ENCODE data around the gene DICER1.

DICER1 gene

DNA sequence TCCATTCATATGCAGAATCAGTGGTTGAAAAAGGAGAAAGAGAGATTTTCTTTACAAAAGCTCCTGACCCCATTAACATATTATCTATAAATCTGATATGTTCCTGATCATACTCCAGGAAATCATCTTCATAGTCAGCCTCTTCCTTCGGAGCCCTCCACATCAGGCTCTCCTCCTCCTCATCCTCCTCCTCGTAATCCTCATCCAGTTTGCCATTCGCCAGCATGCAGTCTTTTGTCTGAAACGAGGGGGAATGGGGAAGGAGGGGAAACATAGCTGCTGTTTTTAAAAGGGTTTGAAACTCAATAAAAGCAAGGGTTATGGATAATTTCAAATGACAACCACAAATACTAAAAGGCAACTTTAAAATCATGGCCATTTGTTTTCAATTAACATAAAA lies 60.9 kb downstream of the DICER1 start:
- no peak overlapping the region for H3K4me3 ChIP-seq (replicated peaks; ENCODE audit: low read depth, low read length)
- TF ChIP-seq, protein P1, sequence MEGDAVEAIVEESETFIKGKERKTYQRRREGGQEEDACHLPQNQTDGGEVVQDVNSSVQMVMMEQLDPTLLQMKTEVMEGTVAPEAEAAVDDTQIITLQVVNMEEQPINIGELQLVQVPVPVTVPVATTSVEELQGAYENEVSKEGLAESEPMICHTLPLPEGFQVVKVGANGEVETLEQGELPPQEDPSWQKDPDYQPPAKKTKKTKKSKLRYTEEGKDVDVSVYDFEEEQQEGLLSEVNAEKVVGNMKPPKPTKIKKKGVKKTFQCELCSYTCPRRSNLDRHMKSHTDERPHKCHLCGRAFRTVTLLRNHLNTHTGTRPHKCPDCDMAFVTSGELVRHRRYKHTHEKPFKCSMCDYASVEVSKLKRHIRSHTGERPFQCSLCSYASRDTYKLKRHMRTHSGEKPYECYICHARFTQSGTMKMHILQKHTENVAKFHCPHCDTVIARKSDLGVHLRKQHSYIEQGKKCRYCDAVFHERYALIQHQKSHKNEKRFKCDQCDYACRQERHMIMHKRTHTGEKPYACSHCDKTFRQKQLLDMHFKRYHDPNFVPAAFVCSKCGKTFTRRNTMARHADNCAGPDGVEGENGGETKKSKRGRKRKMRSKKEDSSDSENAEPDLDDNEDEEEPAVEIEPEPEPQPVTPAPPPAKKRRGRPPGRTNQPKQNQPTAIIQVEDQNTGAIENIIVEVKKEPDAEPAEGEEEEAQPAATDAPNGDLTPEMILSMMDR (IDR thresholded peaks at IDR 0.05; ENCODE audit: low read depth, low read length, missing control alignments) = no peak
- DNase-seq (ENCODE audit: extremely low read depth, low read depth) = no peak

- no peak overlapping the region for H3K4me3 ChIP-seq (replicated peaks; ENCODE audit: low read depth, low read length)
- TF ChIP-seq, protein P1 (IDR thresholded peaks at IDR 0.05; ENCODE audit: low read depth, low read length, missing control alignments) = no peak
- DNase-seq (ENCODE audit: extremely low read depth, low read depth) = no peak
Measured at GRCh38 chr14:95095996-95096395, 61.3 kb downstream of the DICER1 start.

DNA sequence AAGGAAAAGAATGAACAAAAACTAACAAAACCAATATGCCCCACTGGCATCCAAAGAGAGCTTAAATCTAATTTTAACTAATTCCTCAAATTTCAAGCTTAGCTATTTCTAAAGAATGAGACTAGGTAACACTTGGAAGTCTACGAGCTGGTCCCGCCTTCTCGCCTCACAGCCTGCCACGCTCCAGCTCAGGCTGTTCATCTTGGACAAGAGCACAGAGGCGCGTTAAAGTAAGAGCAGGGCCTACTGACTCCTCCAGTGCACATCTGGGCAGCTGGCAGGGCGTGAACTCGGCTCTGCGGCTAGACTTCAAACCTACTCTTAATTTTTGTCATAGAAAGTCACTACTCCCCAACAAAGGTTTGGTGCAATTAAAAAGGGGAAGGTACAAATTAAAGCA lies 64.6 kb downstream of the DICER1 start:
- TF ChIP-seq, protein P1 (IDR thresholded peaks at IDR 0.05; ENCODE audit: low read depth, low read length, missing control alignments) = no peak
- DNase-seq (ENCODE audit: extremely low read depth, low read depth) = no peak
- no peak overlapping the region for H3K4me3 ChIP-seq (replicated peaks; ENCODE audit: low read depth, low read length)

DNA sequence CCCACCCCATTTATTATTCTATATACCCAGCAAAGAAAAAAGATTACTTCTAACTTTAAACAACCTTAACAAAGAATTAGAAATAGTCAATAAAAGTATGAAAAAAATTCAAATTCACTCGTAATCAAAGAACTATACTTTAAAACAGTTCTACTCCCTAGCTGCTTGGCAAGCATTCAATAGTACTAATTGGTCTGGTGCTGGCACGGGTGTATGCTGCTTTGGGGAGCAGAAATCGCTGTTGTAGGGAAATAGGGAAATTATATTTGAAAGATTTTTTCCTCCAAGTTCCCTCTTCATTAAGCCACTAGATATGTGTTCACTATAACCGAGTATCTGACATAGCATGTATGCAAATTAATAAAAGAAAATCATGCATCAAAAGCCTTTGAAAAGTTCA lies 65.7 kb downstream of the DICER1 start:
- no peak for DNase-seq (ENCODE audit: extremely low read depth, low read depth)
- H3K4me3 ChIP-seq (replicated peaks; ENCODE audit: low read depth, low read length) = no peak overlapping the region
- TF ChIP-seq, protein P1 (IDR thresholded peaks at IDR 0.05; ENCODE audit: low read depth, low read length, missing control alignments) = no peak

DNA sequence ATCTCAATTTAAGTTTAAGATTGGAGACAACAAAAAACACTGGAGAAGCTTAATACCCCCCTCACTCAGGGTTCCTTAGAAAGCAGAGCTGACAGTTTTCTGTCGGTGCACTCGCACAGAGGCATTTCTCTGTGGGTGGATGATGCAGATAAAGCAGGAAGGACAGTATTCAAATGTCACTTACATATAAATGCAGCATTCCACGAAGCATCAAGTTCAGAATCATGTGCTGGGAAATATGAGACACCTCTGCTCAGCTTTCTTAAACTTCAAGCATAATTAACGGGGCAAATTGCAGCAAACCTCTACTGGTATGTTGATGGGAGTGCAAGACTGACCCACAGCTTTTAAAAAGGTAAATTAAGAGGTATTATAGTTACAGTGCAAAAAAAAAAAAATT lies 68.7 kb downstream of the DICER1 start:
- TF ChIP-seq, protein P1 (IDR thresholded peaks at IDR 0.05; ENCODE audit: low read depth, low read length, missing control alignments) = no peak
- H3K4me3 ChIP-seq (replicated peaks; ENCODE audit: low read depth, low read length) = no peak overlapping the region
- no peak for DNase-seq (ENCODE audit: extremely low read depth, low read depth)

DNA sequence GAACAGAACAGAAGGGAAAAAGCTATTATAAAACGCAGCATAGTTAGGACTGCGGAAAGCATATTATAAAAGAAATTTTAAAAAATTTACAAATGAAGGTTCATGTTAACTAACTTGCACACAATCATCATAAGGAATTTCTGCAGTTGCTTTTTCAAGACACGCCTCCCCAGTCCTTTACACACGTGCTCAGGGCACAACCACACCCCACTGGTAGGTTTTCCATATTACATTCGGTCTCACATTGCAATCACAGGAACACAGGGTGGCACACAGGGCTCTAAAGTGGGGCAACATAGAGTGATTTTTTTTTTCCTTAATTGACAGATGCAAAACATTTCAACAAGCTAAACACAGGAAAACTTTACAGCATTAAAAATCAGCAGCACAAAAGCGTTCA lies 69.7 kb downstream of the DICER1 start:
- TF ChIP-seq, protein P1 (IDR thresholded peaks at IDR 0.05; ENCODE audit: low read depth, low read length, missing control alignments) = no peak
- no peak overlapping the region for H3K4me3 ChIP-seq (replicated peaks; ENCODE audit: low read depth, low read length)
- DNase-seq (ENCODE audit: extremely low read depth, low read depth) = no peak

DNA sequence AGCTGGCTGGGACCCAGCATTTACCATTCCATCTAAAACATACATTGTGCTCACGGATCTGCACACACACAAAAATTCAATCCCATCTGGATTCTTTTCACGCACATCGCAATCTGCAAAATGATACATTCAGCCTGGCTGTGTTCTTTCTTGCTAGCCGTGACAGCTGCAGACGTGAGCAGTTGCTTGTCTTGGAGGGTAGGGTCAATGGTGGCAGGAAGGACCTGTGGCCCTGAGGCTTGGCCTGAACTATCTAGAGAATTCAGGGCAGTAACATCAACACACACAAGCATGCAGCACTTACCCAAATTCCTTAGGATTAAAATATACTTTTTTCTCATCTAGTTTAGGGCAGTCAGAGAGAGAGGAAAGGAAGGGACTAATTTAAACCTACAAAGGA lies 72.0 kb downstream of the DICER1 start:
- TF ChIP-seq, protein P1 (IDR thresholded peaks at IDR 0.05; ENCODE audit: low read depth, low read length, missing control alignments) = no peak
- no peak for DNase-seq (ENCODE audit: extremely low read depth, low read depth)
- H3K4me3 ChIP-seq (replicated peaks; ENCODE audit: low read depth, low read length) = no peak overlapping the region
